GM21367 (cell line): ENCODE measurements around the gene MAP4K4.

Experiments used
- ATAC-seq: cut with Tn5 transposase; IDR thresholded peaks from one replicate; pipeline ENCODE4 v1.9.1; 2021; ENCODE audit not compliant: unreplicated experiment

The MAP4K4 gene

DNA sequence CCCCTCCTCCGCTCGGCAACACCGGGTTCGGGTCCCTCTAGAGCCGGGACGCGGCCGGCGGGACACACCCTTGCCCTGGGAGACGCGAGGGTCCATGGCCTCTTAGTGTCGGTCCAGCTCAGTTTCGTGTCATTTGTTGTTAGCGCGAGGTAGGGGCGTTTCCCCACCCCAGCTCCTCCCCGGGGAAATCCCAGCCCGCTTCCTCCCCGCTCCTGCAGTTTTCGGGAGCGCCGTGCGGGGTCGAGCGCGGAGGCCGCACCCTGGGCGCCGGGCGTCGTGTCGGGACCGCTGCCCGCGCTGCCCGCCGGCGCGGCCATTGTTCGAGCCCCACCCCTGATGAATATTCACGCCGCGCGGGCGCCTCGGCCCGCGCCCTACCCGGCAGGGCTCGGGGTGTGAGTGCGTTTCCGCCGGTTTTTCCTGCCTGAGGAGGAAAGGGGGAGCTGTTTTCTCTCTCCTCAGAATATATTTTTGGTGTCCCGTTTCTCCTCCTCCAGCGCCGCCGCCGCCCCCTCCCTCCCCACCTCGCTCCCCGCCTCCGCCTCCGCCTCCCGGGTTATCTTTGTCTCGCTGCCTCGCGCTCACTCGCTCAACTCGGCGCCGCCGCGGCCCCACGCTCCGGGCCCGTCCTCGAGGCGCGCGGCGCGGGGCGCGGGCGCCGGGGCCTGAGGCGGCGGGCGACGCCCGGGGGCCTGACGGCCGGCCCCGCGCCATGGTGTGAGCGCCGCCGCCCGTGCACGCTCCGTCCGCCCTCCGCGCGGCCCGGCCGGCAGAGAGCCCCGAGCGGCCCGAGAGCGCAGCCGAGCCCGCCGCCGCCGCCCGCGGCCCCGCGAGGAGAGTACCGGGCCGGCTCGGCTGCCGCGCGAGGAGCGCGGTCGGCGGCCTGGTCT, at the start of gene MAP4K4:
Gene MAP4K4, plus strand, starts transcription at position 584 of the 890 bp plus-strand sequence. CDS start 374 bp downstream, outside the sequence.
- ATAC-seq: peak; percentile 57

DNA sequence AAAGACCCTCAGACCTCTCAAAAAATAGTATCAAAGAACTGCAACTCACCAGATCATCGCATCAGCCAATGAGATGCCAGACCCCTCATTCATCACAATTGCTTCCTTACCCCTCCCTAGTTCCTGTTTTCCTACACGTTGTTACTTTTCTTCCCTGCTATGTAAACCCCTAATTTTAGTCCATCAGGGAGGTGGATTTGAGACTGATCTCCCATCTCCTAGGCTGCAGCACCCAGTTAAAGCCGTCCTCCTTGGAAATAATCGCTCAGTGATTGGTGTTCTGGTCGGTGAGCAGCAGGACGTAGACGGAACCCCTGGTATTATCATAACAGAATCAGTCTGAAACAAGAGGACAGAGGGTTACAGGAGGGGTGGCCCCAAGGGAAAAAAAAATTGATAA, 44.0 kb upstream of the MAP4K4 start:
- ATAC-seq: no peak

DNA sequence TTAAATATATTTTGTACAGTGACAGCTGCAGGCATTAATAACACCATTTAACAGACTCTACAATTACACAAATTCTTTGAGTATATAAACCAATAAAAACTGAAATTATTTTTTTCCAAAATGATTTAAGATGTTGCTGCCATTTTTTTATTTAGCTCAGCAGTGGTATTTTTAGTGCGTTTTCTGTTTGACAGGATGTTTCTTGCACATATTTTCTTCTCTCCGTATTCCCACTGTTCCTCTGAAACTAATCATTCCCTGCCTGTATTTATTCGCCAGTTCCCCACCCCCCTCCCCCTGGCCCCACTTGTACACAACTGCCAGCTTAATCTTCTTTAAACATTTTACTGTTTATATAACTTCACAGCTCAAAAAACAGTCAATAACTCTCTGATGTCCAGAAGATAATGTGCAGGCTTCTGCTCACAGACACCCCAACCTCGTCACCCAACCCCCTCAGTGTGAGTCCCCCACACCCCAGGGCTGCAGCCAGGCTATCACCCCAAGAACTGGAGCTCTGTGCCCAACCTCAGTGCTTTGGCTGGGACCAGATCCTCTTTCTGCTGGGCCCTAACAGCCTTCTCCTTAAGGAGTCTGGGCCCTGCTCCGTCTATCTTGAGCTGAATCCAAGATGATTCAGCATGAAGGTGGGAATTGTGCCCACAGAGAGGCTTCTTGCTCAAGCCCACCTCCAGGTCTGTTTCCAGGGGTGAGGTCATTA, 41.6 kb upstream of the MAP4K4 start:
- ATAC-seq: no peak

DNA sequence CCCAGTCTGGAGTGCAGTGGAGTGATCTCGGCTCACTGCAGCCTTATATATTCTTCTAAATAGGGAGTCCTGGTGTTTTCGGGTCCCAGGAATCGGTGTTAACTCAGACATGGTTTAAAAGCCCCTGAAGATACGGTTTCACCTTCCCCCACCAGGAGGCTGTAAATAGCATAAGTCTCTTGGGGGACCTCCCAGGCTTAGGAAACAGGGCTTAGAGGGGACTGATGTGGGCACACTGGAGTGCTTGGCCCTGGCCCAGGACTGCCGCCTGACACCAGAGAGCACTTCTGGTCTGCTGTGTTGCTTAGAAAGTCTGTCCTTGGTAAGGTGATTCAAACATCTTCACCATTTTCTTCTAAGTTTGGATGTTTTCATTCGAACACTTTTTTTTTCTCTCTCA, 39.7 kb upstream of the MAP4K4 start:
- no peak for ATAC-seq

DNA sequence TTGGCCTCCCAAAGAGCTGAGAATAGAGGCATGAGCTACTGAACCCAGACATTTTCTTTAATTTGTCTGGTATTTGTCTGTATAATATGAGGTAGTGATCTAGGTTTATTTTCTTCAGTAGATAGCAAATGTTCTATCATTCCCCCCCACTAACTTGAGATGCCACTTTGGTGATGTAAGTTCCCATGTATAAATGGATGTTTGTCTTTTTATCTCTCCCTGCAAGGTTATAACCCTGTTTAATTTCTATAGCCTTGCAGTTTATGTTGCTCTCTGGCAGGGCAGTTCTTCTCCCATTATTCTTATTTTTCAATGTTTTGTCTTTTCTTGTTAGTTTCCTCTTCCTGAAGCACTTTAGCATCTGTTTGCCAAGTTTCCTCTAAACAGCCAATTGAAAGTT, 39.1 kb upstream of the MAP4K4 start:
- ATAC-seq: no peak

DNA sequence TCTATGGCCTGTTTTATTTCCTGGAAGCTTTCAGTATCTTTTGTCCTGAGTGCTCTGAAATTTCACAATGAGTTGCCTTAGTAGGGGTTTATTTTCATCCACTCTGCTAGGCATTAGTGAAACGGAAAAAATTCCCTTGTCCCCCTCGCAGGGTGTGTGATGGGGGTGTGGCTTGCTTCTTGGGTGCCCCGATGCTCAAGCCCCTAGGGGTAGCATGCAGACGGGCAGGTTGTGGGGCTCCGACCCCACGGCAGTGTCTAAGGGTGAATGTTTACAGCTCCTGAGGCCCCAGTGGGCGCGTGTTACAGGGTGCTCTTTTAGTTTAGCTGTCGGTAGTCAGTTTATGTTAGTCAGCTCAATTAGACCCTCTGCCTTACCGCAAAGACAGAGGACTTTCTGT, 32.2 kb upstream of the MAP4K4 start:
- no peak for ATAC-seq

DNA sequence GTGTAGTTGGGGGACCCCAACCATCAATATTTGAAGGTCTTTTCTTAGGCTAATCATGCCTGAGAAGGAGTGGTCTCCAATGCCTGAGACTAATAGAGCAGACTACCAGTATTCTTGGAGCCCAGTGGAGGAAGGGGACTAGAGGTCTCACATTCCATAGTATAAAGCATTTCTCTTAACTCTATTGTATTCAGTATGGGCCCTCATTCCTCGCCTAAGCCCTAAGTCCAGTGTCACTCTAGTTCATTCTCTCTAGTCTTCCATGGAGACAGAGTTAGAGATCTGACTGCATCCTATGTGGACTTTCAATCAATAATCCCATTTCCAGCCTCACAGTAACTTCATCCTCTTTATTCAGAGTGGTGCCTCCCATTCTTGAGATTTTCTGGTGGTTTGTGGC, 29.7 kb upstream of the MAP4K4 start:
- no peak for ATAC-seq

DNA sequence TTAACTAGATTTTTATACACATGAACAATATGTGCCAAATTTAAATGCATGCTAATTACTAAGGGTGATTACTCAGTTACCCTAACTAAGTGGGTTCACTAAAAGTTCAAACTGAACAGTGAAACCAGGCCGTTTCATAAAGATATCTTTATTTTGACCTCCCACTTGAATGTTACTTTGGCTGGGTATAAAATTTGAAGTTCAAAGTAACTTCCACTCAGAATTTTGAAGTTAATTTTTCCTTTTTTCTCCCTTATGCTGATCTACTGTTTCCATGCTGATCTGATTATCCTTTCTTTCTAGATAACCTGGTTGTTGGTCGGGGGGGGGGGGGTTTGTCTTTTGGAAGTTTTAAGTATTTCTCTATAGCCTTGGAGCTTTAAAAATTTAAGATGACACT, 25.5 kb upstream of the MAP4K4 start:
- no peak for ATAC-seq

DNA sequence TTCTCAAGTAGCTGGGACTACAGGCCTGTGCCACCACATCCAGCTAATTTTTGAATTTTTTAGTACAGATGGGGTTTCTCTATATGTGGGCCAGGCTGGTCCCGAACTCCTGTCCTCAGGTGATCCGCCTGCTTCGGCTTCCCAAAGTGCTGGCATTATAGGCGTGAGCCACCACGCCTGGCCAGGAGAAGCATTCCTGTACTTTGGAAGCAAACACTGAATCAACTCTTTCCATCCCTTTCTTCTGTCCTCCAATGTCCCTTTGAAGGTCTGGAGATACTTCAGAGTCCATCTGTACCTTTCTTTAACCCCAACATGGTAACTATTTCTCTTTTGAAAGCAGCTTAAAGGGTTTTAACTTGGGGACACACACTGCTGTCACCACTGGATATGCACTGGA, 23.6 kb upstream of the MAP4K4 start:
- no peak for ATAC-seq

DNA sequence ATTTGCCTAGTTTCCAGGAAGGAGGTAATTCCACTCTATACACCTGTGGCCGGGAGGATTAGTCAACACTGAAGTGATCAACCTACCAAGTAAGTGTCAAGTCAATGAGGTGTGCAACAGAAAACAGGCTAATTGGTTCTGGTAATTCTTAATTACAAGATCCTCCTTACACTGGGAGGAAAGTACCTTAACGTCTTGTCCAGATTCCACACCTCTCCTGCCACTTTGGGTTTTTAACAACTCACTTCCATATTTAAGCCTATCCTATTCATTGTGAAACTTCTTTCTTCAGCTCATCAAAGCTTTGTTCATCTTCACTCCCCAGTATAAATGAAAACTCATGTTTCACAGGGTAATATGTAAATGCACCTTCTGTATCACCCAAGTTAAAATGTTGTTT, 22.0 kb upstream of the MAP4K4 start:
- no peak for ATAC-seq

DNA sequence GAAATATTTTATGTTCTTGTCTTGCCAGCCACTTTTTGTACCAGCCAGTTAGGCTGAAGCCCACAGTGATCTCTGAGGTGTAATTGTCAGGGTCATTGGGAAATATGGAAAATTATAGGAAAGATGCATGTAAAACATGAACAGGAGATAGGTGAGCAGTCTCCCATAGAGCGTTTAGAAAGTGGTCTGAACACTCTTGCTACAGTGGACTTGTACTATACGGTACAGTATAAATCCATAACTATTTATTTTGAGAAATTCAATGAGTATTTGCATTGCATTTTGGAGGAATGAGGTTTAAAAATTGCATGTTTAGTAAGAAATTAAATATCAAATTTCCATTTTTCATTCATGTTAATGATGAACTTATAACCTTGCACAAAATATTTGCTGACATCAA, 20.8 kb upstream of the MAP4K4 start:
- no peak for ATAC-seq

DNA sequence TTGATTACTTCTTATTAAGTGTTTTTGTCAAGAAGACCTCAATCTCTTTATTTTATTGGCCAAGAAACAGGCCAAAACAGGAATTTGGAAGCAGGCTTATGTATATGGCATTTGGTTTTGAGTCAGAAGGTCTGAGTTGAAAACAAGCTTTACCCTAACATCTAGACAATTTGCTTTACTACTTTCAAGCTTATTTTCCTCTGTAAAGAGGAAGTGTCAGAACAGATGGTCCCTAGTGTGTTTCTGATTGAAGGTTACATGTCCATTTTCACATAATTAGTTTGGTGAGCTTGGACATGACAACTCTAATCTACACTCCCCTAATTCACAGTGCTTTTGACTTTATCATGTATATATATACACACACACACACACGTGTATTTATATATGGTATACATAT, 19.8 kb upstream of the MAP4K4 start:
- no peak for ATAC-seq

DNA sequence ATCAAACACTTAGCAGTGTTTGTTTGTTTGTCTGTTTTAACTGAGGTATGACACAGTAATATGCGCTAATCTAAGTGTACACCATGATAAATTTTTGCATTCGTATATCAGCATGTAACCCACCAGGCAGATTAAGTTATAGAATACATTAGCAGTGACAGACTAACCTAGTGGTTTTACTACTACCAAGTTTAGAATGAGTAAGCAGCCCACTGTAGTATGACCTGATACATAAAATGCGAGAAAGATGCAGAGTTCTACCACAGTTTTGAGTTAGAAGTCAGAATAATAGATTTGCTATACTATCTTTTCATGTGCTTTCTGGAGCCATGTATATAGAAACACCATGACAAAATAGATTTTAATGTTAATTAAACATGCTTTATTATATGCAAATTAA, 19.1 kb upstream of the MAP4K4 start:
- ATAC-seq: no peak

DNA sequence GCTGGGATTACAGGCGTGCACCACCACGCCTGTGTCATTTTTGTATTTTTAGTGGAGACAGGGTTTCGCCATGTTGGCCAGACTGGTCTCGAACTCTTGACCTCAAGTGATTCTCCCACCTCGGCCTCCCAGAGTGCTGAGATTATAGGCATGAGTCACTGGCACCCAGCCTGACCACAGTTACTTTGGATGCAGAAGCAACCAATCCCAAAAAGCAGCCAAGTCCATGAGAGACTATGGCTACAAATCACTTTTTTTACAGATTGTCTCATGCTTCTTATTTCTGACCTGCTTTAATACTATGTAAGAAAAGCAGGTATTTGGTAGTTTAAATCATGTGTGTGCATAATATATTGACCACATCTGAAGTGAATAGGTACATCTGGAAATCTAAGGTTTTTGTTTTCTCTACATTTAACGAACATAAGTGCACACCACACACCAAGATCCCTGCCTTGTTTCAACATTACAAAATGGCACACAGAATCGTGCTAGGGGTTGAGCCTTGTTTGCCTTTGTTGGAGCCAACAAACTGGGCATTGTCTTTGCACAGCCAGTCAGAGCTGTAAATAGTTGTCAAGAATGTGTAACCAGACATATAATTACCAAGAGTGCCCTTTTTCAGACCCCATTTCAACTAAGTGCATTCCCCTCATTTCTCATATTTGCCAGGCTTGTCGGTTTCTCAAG, 18.3 kb upstream of the MAP4K4 start:
- ATAC-seq: no peak

DNA sequence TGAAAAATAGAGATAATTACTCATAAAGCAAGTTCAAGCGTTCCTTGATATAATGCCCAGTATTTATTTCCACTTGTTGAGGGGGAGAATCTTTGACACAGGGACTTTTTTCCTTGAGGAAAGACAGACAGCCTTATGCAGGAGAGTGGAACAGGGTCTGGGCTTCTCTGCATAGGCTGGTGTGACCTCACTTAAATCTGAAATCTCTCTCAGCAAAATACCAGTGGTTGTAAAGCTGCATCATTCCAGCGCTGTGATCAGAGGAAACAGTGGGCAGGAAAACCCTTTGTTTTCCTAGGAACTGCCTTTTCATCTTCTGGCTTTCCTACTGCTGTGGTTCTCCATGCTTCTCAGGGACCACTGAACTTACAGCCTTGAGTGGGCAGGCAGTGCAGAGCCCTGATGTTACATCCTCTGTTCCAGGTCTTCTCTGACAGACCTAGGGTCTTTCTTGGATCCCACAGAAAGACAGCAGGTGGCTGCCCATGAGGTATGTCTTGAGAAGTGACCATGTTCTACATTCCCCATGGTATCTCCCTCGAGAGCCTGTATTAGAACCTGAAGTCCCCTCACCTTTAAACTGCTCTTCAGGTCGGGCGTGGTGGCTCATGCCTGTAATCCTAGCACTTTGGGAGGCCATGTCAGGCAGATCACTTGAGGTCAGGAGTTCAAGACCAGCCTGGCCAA, 17.6 kb upstream of the MAP4K4 start:
- no peak for ATAC-seq

DNA sequence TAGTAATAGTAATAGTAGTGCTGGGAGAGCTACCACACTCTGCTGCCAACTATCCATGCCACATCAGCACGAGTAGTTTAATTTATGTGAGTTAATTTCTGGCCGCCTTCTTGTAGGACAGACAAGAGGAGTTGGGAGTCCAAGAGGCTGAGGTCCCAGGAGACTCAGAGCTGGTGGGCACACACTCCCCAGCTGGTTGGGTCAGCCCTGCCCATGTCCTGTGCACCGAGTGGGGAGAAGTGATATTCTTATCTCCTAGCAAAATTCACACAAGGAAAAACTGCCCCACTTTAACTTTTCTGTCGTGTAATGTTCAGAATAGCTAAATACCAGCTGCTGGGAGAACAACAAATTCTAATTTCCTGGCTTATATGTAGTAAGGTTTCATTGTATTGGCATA, 15.2 kb upstream of the MAP4K4 start:
- ATAC-seq: no peak

DNA sequence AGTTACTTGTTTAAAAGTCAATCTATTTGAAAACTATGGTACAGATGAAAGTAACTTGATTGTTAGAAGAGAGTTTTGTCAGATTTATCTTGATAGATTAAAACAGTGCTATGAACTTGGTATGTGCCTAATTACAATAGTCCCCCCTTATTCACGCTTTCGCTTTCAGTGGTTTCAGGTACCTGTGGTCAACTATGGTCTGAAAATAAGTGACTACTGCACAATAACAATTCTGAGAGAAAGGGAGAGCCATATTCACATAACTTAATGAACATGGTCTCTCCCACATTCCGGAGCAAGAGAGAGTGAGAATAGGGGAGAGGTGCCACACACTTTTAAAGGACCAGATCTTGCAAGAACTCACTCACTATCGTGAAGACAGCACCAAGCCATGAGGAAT, 13.2 kb upstream of the MAP4K4 start:
- no peak for ATAC-seq

DNA sequence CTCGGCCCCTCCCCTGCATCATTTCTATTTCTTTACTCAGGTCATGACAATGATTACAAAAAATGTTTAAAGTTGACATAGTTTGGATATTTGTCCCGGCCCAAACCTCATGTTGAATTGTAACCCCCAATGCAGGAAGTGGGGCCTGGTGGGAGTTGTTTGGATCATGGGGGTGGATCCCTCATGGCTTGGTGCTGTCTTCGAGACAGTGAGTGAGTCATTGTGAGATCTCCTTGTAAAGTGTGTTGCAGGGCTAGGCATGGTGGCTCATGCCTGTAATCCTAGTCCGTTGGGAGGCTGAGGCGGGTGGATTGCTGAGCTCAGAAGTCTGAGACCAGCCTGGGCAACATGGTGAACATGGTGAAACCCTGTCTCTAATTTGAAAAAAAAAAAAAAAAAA, 9.2 kb upstream of the MAP4K4 start:
- ATAC-seq: no peak

DNA sequence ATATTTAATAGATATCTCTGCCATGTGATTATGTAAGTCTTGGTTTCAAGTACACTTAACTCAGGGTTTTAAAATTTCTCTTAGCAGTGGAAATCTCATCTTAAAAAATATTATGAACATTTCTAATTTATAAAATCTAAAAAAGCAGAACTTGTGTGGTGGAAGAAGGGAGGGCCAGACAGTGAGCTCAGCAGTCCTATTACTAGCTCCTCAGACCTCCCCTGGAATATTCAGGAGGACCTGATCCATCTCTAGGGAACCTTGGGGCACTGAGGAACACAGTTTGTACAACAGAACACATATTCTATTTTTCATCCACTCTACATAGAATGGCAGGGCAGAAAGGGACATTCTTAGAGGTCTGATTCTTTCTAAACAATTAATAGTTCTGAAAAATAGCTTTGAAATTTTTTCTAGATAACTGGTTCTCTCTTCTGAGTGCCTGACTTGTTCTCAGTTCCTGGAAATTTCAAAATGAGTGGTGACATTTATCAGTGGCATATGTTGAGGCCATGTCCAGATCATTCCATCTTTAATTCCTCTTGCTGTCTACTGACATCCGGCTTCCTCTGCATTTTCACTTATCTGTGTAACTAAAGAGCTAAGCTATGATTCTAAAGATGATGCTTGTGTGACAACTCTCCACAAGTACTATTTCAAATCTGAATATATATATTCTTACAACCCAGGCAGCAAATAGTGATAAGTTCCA, 8.2 kb upstream of the MAP4K4 start:
- no peak for ATAC-seq

DNA sequence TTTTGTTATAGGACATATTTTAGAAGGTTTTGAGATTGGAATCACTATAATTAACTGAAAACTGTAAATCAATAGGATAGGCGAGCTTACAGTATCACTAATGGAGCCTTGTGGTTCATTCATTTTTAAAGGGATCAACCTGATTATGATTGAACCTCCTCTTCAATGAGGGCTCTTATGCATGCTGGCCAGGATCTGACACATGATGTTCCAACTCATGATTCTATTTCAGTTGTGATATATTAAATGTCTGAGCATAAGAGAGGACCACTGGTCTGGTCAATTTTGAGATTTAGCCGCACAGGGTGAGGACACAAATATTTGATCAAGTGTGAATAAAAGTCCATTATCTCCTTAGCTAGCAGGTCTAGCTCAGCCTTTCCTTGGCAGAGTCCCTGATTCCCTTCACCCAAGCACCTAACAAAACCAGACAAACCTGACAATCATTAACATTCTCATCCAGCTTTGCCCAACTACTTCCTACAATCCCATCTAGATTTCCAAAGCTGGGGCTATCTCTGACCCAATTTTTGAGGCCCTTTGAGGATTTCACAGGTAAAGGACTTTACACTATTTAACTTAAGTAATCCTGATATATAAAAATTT, 6.9 kb upstream of the MAP4K4 start:
- ATAC-seq: no peak
